Calu3 (cell line): ENCODE results near the gene NAV2. TPM values are rescaled to one million over a fixed set of nuclear protein-coding genes. Genes with fewer than 3 reads are reported as not detected.

Source experiments
- BruUV-seq: library from RNA; stranded (reverse); fragments of 400-500 nt; replicated peaks from 2 replicates; lab custom pipeline; 2021; lab: Mats Ljungman, UMichigan
- CTCF ChIA-PET: fragments of 300-600 bp; sonication (Branson Sonifier 250); formaldehyde crosslinking; loops from one replicate; lab custom pipeline; 2022; ENCODE audit warnings: antibody characterized with exemption; lab: Charles Lee
- DNase-seq: peaks from one replicate; pipeline ENCODE4 v3.0.0; 2022
- H3K27ac Mint-ChIP-seq: one replicate; pipeline ENCODE4 v1.8.0; 2022; ENCODE audit warnings: mixed read lengths; ENCODE audit not compliant: unreplicated experiment
- H3K27me3 Mint-ChIP-seq: one replicate; pipeline ENCODE4 v1.8.0; 2022; ENCODE audit warnings: mixed read lengths; ENCODE audit not compliant: unreplicated experiment
- H3K36me3 Mint-ChIP-seq: one replicate; pipeline ENCODE4 v1.8.0; 2022; ENCODE audit warnings: mild to moderate bottlenecking, moderate library complexity, mixed read lengths; ENCODE audit not compliant: insufficient read depth, unreplicated experiment
- H3K4me1 Mint-ChIP-seq: one replicate; pipeline ENCODE4 v1.8.0; 2022; ENCODE audit warnings: mild to moderate bottlenecking, low read depth, mixed read lengths; ENCODE audit not compliant: unreplicated experiment
- H3K4me3 Mint-ChIP-seq: one replicate; pipeline ENCODE4 v1.8.0; 2022; ENCODE audit warnings: mild to moderate bottlenecking, low read depth, moderate library complexity, mixed read lengths; ENCODE audit not compliant: unreplicated experiment
- H3K9me3 Mint-ChIP-seq: one replicate; pipeline ENCODE4 v1.8.0; 2022; ENCODE audit warnings: low read depth, mixed read lengths; ENCODE audit not compliant: unreplicated experiment
- intact Hi-C: fragments of 100-400 bp; cut with micrococcal nuclease; formaldehyde crosslinking; loops from one replicate; pipeline ENCODE4 v1.10.0; 2022; ENCODE audit not compliant: unreplicated experiment
- total RNA-seq: library from RNA; stranded (reverse); gene quantifications from 2 replicates; pipeline ENCODE4 v1.2.3, GENCODE V29; 2022
- TF ChIP-seq, protein P1 (sequence below): fragments of 200-600 bp; IDR thresholded peaks from one replicate; pipeline ENCODE4 v1.8.0; 2022; ENCODE audit warnings: antibody characterized with exemption; ENCODE audit not compliant: unreplicated experiment

Gene NAV2
- total RNA-seq, 1 experiment from 2014 or later, result 21.4 TPM

DNA sequence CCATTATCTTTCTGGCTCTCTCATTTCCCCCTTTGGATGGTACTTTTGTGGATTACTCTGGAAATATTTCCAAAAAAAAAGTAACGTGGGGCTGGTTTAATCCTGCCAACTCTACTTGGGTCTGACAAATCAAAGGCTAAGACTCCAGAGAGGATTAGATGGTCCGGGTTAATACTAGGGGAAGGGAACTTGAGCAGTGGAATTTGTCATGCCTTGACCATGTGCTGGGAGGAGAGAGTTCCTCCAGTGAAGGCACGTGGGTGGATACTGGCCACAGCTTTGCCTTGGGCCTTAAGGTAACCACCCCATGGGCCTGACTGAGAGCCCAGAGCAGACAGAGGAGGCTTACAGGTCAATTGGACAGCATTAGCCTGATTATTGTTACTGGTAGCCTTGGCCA, 120.3 kb downstream of the NAV2 start:
- no TSS peak for BruUV-seq
- CTCF ChIA-PET, result no interaction called here
- intact Hi-C loops, result no loop called here
- no peaks in the 10 kb centered on the region for H3K27me3 Mint-ChIP-seq
- H3K36me3 Mint-ChIP-seq, result no peaks in the 10 kb centered on the region
- no peaks in the 10 kb centered on the region for H3K9me3 Mint-ChIP-seq
- no peak overlapping the region for H3K4me3 Mint-ChIP-seq
- no peak for DNase-seq
- no peak overlapping the region for H3K27ac Mint-ChIP-seq
- TF ChIP-seq, protein P1, sequence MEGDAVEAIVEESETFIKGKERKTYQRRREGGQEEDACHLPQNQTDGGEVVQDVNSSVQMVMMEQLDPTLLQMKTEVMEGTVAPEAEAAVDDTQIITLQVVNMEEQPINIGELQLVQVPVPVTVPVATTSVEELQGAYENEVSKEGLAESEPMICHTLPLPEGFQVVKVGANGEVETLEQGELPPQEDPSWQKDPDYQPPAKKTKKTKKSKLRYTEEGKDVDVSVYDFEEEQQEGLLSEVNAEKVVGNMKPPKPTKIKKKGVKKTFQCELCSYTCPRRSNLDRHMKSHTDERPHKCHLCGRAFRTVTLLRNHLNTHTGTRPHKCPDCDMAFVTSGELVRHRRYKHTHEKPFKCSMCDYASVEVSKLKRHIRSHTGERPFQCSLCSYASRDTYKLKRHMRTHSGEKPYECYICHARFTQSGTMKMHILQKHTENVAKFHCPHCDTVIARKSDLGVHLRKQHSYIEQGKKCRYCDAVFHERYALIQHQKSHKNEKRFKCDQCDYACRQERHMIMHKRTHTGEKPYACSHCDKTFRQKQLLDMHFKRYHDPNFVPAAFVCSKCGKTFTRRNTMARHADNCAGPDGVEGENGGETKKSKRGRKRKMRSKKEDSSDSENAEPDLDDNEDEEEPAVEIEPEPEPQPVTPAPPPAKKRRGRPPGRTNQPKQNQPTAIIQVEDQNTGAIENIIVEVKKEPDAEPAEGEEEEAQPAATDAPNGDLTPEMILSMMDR, result no peak
- peaks cover 15% of the 10 kb centered on the region for H3K4me1 Mint-ChIP-seq

DNA sequence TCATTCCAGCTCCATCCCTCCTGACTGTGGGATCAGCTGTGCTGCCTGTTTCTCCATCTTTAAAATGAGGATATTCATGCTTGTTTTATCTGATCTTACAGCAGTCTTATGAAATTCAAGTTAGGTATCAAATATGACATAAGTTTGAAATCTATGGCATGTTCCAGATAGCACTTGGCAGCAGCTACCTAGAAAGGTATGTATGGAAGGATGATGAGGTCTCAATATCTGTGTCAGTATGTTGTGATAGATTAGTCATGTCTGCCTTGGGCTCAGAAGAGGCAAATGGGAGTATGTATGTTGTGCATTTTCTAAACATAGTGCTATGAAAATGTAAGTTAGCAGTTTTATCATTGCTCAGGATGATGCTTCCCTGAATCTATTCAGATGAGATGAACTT, 122.1 kb downstream of the NAV2 start:
- DNase-seq, result no peak
- Mint-ChIP-seq H3K36me3 (no peaks in the 10 kb centered on the region), H3K4me1 (peaks cover 1% of the 10 kb centered on the region), H3K4me3 (no peak overlapping the region), H3K27ac (no peak overlapping the region), H3K9me3 (no peaks in the 10 kb centered on the region), H3K27me3 (no peaks in the 10 kb centered on the region)
- CTCF ChIA-PET, result no interaction called here
- TF ChIP-seq, protein P1, result no peak
- no TSS peak for BruUV-seq
- intact Hi-C loops, result no loop called here

DNA sequence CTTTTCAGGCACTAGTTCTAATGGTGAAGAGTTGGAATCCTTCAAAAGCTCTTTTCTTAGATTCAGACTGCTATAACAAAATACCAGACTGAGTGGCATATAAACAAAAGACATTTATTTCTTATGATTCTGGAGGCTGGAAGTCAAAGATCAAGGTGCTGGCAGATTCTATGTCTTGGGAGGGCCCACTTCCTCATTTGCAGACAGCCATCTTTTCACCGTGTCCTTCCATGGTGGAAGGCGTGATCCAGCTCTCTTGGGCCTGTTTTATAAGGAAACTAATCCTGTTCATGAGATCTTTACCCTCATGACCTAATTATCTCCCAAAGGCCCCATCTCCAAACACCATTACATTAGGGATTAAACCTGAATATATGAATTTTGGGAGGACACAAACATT, 124.0 kb downstream of the NAV2 start:
- no peaks in the 10 kb centered on the region for H3K27me3 Mint-ChIP-seq
- TF ChIP-seq, protein P1, result no peak
- no peaks in the 10 kb centered on the region for H3K9me3 Mint-ChIP-seq
- H3K4me3 Mint-ChIP-seq, result no peak overlapping the region
- H3K36me3 Mint-ChIP-seq, result no peaks in the 10 kb centered on the region
- DNase-seq, result no peak
- CTCF ChIA-PET, result no interaction called here
- H3K27ac Mint-ChIP-seq, result no peak overlapping the region
- H3K4me1 Mint-ChIP-seq, result no peaks in the 10 kb centered on the region
- intact Hi-C loops, result no loop called here
- no TSS peak for BruUV-seq

DNA sequence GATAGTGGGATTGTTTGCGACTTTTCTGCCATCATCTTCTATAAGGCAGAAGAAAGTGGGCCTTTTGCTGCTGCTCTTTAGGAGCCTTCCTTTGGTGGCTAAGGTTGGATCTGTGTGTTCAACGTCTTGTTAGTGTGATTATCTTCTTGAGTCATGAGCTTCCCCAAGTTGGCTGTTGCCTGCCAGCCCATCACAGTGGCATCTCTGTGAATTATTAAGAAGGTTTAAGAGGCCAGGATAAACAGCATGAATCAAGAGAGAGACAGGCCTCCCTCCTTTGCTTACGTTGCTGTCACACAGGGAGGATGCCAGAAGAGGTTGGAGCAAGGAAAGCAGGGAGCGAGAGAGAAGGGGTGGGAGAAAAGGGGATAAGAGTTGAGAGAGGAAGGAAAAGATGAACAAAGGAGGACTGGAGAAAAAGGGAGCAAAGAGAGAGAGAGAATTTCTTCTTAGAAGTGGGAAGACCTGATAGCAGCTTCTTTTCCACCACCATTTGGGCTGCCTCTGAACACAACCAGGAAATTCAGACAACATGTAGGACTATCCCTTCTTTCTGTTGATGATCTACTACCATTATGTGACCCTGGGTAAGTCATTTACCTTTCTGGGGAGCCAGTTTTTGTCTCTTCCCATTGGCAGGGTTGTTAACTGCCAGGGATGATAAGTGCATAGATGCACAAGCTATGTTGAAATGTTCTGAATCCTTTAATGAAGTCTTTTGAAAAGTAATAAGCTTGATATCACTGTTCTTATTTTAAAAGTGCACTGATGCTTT, 126.5 kb downstream of the NAV2 start:
- DNase-seq, result no peak
- no TSS peak for BruUV-seq
- CTCF ChIA-PET, result no interaction called here

More for the DNA sequence above, 126.5 kb downstream of the NAV2 start:
- TF ChIP-seq, protein P1, result no peak
- no peaks in the 10 kb centered on the region for H3K9me3 Mint-ChIP-seq
- no peaks in the 10 kb centered on the region for H3K4me1 Mint-ChIP-seq
- H3K27ac Mint-ChIP-seq, result no peak overlapping the region
- intact Hi-C loops, result no loop called here
- H3K4me3 Mint-ChIP-seq, result no peak overlapping the region
- H3K27me3 Mint-ChIP-seq, result no peaks in the 10 kb centered on the region
- H3K36me3 Mint-ChIP-seq, result no peaks in the 10 kb centered on the region
